HG03571 (cell line): Measurements from ENCODE around the gene CHRNE.
"Not testable (repeated sequence)": the region's sequence is repeated elsewhere in the genome, so short reads cannot be mapped to it uniquely, and the experiment has no call there.

Experiments used
- ATAC-seq: cut with Tn5 transposase; IDR thresholded peaks from one replicate; pipeline ENCODE4 v1.9.1; 2021; ENCODE audit not compliant: unreplicated experiment

CHRNE gene

GRCh38 chr17:4857347-4857746 is 45.6 kb downstream of the CHRNE start:
- ATAC-seq, result not testable (repeated sequence)

- no peak for ATAC-seq
Observed at GRCh38 chr17:4856937-4857314, 46.0 kb downstream of the CHRNE start.

DNA sequence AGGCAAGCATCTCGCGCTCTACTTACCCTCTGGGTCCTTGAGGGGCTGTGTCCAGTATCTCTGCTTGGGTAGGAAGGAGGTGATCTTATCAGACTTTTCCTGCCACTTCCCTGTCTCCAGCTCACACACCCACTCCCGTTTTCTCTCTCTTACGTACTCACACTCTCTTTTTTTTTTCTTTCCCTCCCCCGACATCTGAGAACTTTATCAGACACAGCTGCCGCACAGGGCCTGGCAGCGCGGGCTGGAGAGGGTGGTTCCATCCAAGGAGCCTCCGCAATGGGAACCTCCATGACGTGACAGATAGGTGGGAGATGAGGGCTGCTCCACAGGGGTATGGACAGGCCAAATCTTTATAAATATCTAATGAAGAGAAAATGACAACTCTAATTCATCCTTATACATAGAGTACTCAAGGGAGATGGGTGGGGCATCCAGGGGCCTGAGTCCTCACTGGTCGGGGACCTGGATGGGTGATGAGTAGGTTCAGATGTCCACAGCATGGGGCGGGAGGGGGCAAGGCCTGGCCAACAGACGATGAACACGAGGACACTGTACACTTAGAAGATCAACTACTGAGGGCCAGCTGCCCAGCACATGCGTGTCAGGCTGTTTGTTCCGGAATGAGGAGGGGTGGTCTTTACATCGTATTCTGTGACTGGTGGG is 46.5 kb downstream of the CHRNE start:
- ATAC-seq, result no peak

GRCh38 chr17:4854111-4854681 is 48.7 kb downstream of the CHRNE start:
- ATAC-seq, result no peak

GRCh38 chr17:4853208-4853671 is 49.7 kb downstream of the CHRNE start:
- no peak for ATAC-seq

GRCh38 chr17:4852567-4853207 is 50.2 kb downstream of the CHRNE start:
- ATAC-seq, result no peak

- ATAC-seq, result no peak
Observed at GRCh38 chr17:4851084-4851483, 51.8 kb downstream of the CHRNE start.

DNA sequence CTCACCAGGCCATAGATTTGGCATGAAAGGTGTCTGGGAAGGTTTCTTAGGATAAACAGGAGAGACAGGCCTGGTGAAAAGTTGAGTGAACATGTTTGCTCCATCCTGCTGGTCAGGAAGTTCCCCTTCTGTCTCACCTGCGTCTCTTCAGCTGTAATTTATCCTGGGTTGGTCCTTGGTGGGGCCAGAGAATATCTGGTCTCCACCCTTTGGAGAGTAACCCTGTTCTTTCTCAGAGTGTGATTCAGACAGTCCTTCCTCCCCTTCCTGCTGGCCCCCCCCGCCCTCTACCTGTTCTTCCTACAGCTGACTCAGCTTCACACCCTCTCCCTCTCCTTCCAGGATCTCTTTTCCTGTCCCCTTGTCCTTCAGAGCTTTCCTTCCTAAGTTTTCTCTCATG is 52.7 kb downstream of the CHRNE start:
- ATAC-seq, result no peak

DNA sequence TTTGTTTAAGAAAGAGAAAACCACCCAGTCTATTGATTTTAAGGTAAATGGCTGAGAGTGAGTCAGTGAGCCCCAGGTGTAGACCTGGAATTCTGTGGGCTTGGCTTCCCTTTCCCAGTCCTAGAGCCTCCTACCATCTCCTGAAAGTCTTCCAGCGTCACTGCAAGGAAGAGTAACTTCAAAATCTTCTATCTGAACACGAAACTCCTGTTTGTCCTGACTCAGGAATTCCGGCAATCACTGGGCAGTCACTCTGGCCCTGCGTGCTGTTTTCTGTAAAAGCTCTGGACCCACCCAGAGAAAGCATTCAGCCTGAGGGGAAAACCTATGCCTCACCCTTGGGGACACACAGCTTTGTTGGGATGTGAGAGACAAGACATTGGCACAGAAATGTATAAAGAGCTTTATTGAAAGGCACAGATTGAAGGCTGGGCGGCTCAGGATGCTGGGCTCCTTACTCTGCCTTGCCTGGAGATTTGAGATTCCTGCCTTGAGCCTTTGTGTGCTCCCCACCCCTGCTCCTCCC is 53.8 kb downstream of the CHRNE start:
- ATAC-seq, result no peak
